Stimulated activated naive CD4-positive, alpha-beta T cell (primary cell): ENCODE results near the gene ZNF445.
"Not testable (repeated sequence)": the region's sequence is repeated elsewhere in the genome, so short reads cannot be mapped to it uniquely, and the experiment has no call there.

Experiments
- DNase-seq, 6 experiments: peaks; one replicate each; lab custom pipeline; 2025; lab: John Stamatoyannopoulos, UW

ZNF445 gene

DNA sequence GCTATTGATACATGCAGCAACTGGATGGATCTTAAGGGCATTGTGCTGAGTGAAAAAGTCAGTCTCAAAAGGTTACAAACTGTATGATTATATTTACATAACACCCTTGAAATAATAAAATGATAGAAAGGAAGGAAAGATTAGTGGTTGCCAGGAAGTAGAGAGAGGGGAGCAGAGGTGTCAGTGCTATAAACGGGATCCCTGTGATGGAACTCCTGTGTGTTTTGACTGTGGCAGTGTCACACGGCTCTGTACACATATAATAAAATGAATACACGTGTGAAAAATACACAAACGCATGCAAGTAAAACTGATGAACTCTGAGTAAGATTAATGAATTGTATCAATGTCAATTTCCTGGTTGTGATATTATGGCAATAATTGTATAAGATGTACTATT, 78.6 kb downstream of the ZNF445 start:
- DNase-seq: no peak

DNA sequence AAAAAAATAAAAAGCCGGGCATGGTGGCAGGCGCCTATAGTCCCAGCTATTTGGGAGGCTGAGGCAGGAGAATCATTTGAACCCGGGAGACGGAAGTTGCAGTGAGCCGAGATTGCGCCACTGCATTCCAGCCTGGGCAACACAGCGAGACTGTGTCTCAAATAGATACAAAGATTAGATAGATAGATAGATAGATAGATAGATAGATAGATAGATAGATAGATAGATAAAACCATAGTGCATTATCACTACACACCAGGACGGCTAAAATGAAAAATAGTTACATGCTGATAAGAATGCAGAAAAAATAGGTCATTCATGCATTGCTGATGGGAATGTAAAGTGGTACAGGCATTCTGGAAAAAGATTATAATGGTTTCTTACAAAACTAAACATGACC, 79.2 kb downstream of the ZNF445 start:
- DNase-seq: not testable (repeated sequence)

DNA sequence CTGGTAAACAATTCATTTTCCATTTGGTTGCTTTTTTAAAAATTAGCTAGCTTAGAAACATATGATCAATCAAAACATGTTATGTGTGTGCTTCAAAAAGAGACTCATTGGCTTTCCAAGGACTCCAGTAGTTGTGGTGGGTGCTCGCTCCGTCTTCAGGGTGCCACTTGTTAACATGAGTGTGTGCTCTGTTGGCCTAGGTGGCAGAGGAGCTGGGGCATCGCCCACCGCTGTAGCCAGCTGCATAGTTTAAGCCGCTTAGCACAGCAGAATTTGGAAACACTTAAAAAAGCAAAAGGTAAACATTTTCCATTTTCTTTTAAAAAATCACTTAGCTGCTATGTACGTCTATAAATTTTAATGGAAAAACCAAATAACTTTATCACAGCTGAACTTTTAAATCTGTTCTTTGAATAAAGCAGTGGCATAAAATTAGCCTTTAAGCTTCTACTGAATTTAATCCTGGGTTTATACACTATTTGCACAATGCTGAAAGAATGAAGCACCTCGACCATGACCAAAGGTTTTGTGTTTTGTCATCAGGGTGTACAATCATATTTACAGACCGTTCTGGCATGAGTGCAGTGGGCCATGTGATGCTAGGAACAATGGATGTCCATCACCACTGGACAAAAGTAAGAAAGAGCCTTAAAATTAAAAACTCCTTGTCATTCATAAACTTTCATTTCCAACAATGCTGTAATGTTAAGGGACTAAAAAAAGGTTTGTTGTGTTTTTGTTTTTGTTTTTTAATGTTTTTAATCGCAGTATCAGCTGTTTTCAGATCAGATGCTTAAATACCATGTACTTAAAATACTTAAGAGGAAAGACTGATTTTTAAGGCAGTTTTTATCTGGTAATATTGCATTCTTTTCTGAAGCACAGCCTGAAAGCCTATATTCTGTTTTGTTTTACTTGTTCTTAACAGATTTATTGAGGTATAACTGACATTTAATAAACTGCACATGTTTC, 81.0 kb downstream of the ZNF445 start:
- DNase-seq: no peak

DNA sequence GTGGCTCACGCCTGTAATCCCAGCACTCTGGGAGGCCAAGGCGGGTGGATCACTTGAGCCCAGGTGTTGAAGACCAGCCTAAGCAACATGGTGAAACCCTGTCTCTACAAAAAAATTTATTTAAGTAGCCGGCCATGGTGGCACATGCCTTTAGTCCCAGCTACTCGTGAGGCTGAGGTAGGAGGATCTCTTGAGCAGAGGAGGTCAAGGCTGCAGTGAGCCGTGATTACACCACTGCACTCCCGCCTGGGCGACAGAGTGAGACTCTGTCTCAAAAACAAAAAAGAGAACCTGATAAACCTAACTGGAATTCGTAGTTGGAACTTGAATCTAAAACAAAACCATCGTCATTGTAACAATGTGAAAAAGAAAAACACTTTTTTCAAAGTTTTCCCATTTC, 81.8 kb downstream of the ZNF445 start:
- DNase-seq: no peak

DNA sequence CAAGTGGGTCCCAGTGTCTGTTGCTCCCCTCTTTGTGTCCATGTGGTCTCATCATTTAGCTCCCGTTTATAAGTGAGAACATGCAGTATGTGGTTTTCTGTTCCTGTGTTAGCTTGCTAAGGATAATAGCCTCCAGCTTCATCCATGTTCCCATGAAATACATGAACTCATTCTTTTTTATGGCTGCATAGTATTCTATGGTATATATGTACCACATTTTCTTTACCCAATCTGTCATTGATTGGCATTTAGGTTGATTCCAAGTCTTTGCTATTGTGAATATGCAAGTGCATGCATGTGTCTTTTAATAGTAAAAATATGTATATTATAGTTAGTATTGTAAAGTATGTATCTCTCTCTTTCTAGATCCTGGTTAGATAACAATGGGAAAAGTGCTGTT, 85.0 kb downstream of the ZNF445 start:
- DNase-seq: no peak

DNA sequence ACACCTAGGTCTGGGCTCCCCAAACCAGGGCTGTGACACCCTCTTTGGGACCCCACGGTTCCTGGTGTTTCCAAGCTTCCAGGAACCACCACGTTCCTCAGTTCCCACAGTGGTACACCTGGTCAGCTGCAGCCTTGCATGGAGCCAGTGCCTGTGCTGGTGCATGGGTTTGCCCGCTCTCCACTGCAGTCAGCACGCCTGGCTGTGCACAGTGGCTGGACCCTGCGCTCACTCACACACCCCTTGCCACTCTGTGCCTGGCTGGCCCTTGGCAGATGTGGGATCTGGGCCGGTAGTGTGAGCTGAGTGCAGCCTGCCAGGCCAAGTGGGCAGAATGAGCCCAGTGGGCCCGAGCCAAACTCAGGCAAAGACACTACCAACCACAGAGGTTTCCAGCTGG, 90.1 kb downstream of the ZNF445 start:
- DNase-seq: no peak
